K562 (cell line): Measurements from ENCODE around the gene TPM4.

Experiments
- EP400 ChIP-seq: fragments of 450-650 bp; IDR thresholded peaks from 2 replicates; pipeline ENCODE4 v1.6.1; 2017; ENCODE audit warnings: antibody characterized with exemption, mild to moderate bottlenecking, moderate library complexity
- MBD2 ChIP-seq: sonication (generic); IDR thresholded peaks from 2 replicates; pipeline ENCODE4 v1.6.1; 2016; ENCODE audit warnings: low read depth, borderline replicate concordance
- NFIX ChIP-seq: fragments of 250-450 bp; sonication (Bioruptor Pico); IDR thresholded peaks from 2 replicates; pipeline ENCODE4 v1.4.0; 2020; ENCODE audit warnings: low read depth, mild to moderate bottlenecking, moderate library complexity
- NRF1 ChIP-seq, 2 experiments: fragments of 450-650 bp; IDR thresholded peaks in 1 of 2; conservative IDR thresholded peaks in 1 of 2; 2 replicates each; pipeline ENCODE4 v1.6.1; 2014; ENCODE audit warnings: mild to moderate bottlenecking in 2 of 2
- POLR2A ChIP-seq: fragments of 450-650 bp; conservative IDR thresholded peaks from 2 replicates; pipeline ENCODE4 v1.6.1; 2016
- PRMT5 ChIP-seq: sonication (generic); formaldehyde crosslinking; IDR thresholded peaks from 2 replicates; pipeline ENCODE4 v1.5.0; 2020; ENCODE audit warnings: missing genetic modification reagents
- SIX5 ChIP-seq, 2 experiments: IDR thresholded peaks; 2 replicates each; pipeline ENCODE4 v1.6.1; 2011; ENCODE audit warnings: low read length in 2 of 2, borderline replicate concordance in 1 of 2, low read depth in 1 of 2, mild to moderate bottlenecking in 1 of 2, moderate library complexity in 1 of 2; ENCODE audit not compliant: insufficient read depth in 1 of 2
- SMAD3 ChIP-seq: fragments of 450-650 bp; formaldehyde crosslinking; conservative IDR thresholded peaks from 2 replicates; pipeline ENCODE4 v1.4.0; 2020; ENCODE audit warnings: mild to moderate bottlenecking
- TCF7 ChIP-seq: sonication (generic); IDR thresholded peaks from 2 replicates; pipeline ENCODE4 v1.6.1; 2016; ENCODE audit warnings: antibody characterized with exemption, borderline replicate concordance
- ZFP36 ChIP-seq: fragments of 150-350 bp; IDR thresholded peaks from 2 replicates; pipeline ENCODE4 v1.6.1; 2018; ENCODE audit warnings: low read length, low read depth; ENCODE audit not compliant: partially characterized antibody
- ZNF274 ChIP-seq: IDR thresholded peaks from 2 replicates; pipeline ENCODE4 v1.6.1; 2011; ENCODE audit warnings: low read depth, mild to moderate bottlenecking, low read length, moderate library complexity, borderline replicate concordance

DNA sequence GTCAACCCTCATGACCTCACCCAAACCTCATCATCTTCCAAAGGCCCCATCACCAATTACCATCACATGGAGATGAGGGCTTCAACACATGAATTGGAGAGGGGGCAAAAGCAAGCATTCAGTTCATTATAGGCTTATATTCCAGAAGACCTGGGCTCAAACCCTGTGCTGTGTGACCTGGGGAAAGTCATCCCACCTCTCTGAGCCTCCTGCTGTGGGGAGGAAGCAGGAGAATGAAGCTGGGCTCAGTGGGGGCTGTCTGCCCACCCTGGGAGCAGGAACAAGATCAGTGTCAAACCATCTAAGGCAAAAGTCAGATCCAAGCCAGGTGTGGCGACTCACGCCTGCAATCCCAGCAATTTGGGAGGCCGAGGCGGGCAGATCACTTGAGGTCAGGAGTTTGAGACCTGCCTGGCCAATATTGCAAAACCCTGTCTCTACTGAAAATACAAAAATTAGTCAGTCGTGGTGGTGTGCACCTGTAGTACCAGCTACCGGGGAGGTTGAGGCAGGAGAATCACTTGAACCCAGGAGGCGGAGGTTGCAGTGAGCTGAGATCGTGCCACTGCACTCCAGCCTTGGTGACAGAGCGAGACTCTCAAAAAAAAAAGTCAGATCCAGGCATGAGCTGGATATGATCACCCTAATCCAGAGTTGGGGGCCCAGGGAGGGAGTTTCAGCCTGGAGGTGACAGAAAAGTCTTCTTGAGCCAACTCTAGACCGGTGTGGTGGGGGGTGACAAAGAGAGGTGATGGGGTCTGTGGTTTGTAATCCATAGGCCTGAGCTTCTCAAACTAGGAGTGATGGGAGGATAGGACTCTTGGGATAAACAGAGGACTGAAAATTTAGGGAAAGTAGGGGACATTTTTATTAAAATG lies 1.6 kb upstream of the TPM4 start:
- TF ChIP-seq MBD2 (no peak), ZNF274 (no peak), PRMT5 (no peak), NFIX (CRISPR knock-in tag) (no peak), NRF1 (conservative IDR thresholded peaks at IDR 0.05 in 1 of 2, IDR thresholded peaks at IDR 0.05 in 1 of 2) (no peak), POLR2A (no peak), EP400 (no peak), ZFP36 (peak; percentile 62), SMAD3 (no peak), SIX5 (IDR thresholded peaks at IDR 0.05; ENCODE audit: borderline replicate concordance in 1 of 2, insufficient read depth in 1 of 2, low read depth in 1 of 2, low read length in 2 of 2) (no peak), TCF7 (no peak)
